HG03280 (cell line): ENCODE data around the gene PROK2.

ENCODE experiments used
- ATAC-seq: cut with Tn5 transposase; IDR thresholded peaks from one replicate; pipeline ENCODE4 v1.9.1; 2021; ENCODE audit warnings: mild to moderate bottlenecking, moderate library complexity; ENCODE audit not compliant: unreplicated experiment

Gene PROK2, protein sequence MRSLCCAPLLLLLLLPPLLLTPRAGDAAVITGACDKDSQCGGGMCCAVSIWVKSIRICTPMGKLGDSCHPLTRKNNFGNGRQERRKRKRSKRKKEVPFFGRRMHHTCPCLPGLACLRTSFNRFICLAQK

DNA sequence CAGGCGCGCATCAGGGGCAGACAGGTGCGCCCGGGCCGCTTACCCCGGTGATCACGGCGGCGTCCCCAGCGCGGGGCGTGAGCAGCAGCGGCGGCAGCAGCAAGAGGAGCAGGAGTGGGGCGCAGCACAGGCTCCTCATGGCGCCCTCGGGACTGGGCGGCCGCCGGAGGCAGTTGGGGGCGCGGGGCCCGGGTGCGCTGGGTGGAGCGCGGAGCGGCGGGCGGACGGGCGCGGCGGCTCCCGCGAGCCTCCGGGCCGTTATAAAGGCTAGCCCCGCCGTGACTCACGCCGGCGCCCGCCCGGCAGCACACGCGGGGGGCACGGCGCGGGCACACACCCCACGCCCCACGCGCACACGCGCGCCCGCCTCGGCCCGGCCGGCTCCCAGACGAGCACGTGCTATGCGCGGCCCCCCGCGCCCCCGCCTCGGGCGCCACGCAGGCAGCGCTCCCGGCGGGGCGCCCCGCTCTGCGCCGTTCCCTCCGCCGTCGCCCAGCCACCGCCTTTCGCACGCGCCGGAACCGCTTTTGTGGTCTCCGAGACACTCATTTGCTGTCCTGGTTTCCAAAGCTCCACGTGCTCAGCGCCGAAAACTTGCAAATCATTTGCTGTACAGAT is at the start of gene PROK2:
Gene PROK2, minus strand, starts transcription at position 235 of the 618 bp plus-strand sequence. Its CDS starts 96 bp downstream, at position 139.
- ATAC-seq, result no peak

DNA sequence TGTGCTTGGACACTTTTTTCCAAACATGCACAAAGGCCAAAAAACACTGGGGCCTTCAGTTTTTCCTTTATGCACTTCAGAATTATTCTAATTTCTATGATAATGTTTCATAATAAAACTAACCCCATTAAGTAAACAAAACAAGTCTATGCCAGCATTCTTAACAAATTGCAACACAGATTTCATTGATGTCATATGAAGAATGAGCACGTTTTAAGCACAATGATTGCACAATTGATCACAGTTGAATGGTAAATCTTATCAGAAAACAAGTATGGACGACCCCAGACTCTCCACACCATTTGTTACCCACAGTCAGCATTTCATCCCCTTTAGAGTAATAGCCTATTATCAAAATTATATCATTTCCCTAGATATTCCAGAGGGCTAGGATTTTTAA is 46.7 kb upstream of the PROK2 start:
- no peak for ATAC-seq

DNA sequence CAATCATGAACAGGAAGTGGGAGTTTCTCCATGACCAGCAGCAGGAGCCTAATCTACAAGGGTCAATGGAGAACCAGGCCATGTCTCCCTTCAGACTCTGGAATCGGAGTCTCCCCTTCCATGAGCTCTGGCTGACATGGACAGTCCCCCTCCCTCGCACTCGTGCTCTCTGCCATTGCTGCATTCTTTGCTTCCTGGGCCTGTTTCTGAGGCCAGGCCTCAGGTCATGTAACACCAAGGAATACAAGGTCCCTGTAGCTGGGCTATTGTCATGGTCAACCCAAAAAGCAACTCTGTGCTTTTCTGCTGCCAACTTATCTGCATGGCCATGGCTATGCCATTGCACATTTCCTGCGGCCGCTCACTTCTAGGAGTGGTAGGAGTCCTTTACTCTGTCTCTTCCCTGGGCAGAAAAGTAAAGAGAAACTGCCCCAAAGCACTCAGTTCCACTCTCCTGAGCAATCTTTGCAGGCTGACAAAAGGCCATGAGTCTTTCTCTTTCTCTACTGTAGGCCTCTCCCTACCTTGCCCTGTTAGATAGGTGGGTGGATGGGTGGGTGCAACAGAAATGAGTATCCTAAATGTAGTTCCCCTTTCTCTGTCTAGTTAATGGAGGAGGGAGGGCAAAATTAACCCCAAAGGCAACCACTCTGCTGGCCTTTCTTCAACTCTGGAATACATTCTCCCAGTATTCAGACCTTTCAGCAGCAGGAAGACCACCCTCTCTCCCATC is 40.8 kb upstream of the PROK2 start:
- ATAC-seq, result no peak

DNA sequence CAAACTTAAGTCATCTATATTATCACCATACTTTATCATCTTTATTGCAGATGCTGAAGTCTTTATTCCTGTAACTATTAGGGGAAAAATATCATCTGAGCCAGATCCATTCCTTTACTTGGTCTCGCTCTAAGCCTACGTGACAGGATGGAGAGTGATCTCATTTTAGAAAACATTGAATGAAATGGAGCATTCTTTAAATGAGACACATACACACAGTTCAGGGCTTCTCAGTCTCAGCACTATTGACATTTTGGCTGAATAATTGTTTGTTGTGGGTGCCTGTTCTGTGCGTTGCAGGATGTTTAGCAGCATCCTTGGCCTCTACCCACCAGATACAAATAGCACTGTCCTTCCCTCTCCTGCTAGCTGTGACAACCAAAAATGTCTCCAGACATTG is 36.2 kb upstream of the PROK2 start:
- no peak for ATAC-seq

DNA sequence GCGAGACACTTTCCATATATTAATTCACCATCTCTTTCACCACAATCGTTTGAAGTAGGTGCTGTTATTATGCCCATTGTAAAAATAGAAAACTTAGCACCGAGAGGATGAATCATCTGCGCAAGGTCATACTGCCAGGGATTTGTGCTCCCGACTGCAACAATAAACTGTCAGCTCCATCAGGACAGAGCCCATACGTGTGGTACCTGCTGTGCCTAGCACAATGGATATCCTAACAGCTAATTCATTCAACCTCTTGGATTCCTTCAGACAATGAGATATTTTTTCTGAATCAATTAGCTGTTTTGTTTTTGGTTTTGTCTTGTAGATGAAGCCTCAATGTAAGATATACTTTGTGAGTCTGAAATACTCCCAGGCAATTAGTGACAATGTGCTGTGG is 32.3 kb upstream of the PROK2 start:
- ATAC-seq, result no peak

DNA sequence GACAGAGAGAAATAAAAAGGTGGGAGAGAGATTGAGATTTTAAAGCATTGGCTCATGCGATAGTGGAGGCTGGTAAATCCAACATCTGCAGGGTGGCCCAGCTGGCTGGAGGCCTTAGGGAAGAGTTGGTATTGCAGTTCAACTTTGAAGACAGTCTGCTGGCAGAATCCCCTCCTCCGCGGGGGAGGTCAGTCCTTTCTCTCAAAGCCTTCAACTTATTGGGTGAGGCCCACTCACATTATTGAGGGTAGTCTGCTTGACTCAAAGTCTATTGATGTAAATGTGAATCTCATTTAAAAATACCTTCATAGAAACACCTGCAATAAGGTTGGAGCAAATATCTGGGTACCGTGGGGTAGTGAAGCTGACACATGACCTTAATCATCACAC is 31.8 kb upstream of the PROK2 start:
- no peak for ATAC-seq

DNA sequence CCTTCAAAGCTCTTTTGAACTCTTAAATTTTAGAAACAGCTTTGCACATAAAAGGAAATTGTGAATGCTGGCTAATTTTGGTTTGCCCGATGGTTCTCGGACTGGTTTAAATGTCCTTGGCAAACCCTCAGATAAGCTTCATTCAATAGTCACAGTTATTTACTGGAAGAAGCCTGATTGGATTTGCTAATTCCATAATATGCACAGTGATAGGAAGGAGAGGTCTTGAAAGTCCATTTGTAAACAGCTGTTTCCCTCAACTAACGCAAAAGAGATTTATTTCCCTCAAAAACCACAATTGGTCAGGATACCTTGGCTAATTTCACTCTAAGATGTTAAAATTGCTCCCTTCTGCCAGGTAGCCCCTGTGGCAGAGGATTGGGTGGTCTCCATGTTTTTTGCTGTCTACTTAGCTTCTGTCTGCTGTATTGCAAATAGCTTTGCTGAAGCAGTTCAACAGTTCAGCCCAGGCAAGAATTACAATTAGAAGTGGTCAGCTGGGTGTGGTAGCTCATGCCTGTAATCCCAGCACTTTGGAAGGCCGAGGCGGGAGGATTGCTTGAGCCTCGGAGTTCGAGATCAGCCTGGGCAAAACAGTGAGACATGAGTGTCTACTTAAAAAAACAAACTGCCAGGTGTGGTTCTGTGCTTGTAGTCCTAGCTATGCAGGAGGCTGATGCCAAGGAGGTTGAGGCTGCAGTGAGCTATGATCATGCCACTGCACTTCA is 30.6 kb upstream of the PROK2 start:
- ATAC-seq, result no peak

DNA sequence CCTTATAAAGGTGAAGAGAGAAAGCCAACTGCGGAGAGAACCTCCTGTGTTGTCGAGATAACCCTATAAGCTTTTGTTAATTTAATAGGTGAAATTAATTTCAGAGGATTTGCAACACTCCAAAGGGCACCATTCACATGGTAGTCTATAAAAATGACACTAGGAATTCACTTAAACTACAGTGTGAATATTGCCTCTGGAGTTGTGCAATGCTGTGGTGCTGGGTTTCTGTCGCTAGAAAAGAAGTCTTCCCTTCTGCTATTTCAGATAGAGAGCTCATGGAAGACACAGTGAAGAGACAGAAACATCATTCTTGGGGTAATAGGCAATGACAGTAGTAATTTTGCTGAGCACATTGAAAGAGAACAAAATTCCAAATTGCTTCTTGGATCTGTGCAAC is 28.8 kb upstream of the PROK2 start:
- no peak for ATAC-seq

DNA sequence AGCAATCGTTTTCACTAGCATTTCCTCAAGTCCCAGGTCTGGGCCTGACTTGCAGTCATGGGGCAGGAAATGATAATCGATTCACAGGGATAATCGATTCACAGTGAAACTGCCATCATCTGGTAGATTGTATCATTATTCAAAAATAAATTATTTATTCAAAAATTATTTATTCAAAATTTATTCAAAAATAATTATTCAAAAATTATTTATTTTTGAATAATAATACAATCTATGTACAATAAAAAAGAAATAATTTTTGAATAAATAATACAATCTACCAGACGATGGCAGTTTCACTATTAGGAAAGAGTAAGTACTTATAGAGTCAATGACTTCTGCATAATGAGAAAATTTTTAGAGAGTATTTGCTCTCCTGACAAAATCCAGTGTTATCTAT is 28.1 kb upstream of the PROK2 start:
- ATAC-seq, result no peak

DNA sequence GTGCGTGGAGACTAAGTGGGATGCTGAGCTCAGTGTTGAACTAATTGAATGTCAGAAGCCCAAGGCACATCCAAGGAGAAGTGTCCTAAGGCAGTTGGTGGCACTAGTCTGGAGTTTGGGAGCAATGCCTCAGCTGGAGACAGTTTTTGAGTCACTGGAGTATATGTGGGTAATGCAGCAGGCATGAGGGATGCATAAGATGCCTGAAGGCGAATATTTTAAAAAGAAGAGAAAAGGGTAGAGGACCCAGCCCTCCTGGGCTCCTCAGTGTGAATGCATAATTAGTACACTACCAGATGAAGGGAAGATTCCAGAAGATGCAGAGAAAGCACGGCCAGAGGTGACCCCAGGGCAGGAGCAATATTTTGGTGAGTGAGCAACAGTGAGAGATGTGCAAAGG is 25.1 kb upstream of the PROK2 start:
- no peak for ATAC-seq

DNA sequence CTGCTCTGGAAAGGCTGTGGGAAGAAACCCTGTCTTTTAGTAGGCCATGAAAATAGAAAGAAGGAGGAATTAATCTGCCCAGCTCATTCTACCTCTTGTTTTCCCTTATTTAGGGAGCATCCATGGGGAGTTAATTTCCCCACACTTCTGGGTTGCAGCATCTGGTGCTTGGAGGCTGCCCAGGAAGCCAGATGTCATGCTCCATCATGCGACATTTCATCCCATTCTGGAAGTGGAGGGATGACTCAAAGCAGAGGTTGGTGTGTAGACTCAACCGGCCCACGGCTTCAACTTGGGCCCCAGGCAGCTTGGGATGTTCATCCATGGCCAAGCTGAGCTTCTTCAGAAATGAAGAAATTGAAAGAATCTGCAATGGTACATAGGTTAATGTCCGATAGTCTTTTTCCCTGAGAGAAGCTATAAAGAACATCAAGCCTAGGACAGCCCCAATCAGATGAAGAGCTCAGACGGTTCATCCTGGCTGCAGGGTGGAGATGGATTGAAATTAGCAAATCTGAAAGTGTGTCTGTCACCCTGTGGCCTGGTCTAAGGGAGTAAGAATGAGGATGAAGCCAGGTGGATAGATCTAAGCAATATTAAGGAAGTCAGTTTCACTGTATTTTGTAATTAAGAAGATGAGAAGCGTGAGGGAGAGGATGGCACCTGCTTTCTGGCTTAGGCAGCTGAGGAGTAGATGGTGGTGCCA is 24.5 kb upstream of the PROK2 start:
- no peak for ATAC-seq

DNA sequence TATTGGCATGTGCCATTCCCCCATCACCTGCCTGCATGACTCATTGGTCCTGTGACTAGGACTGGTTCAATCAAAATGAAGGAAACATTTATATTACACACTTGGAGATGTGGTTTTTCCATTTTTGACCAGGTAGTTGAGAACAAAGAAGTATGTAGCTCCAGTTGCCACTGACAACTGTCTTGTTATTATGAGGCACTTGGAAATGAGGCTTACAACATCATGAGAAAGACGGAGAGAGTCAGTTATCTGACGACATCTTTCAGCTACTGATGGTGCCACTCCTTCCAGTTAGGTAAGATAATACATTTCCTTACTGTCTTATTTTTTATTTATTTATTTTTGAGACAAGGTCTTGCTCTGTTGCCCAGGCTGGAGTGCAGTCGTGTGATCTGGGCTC is 21.8 kb upstream of the PROK2 start:
- no peak for ATAC-seq

DNA sequence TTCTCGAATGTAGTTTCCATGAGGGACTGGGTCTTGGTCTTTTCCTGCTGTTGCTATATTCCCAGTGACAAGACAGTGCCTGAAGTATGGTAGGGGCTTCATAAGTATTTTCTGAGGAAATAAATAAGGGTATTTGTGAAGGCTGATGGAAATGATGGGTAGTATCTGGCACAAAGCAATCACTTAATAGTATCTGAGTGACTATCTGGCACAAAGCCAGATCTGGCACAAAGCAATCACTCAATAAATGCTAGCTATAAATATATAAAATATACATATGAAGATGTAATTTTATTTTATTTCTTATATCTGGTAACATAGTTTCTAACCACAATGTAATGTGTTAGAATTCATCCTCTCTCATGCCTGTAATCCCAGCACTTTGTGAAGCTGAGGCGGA is 20.7 kb upstream of the PROK2 start:
- ATAC-seq, result no peak

DNA sequence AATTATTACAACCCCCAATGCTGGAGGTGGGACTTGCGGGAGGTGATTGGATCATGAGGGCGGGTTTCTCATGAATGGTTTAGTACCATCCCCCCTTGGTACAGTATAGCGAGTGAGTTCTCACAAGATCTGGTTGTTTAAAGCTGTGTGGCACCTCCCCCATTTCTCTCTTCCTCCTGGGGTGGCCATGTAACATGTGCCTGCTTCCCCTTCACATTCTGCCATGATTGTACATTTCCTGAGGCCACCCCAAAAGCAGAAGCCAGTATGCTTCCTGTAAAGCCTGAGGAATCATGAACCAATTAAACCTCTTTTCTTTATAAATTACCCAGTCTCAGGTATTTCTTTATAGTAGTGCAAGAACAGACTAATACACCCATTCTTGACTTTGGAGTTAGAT is 20.3 kb upstream of the PROK2 start:
- no peak for ATAC-seq

DNA sequence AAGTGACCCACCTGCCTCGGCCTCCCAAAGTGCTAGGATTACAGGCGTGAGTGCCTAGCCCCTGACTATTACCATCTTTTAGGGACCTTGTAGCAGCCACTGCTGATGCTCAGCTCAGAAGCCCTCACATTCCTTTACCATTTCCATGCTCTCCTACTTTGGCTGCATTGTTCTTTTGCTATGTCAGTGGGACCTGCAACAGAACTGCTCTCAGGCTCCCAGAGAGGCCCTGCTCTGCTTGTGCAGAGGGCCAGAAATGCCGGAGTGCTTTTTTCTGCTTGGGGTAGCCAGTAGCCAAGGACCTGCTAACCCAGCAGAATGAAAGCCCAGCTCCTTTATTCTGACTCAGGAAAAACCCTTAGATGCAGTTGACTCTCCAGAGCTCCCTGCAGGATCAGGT is 18.3 kb upstream of the PROK2 start:
- no peak for ATAC-seq

DNA sequence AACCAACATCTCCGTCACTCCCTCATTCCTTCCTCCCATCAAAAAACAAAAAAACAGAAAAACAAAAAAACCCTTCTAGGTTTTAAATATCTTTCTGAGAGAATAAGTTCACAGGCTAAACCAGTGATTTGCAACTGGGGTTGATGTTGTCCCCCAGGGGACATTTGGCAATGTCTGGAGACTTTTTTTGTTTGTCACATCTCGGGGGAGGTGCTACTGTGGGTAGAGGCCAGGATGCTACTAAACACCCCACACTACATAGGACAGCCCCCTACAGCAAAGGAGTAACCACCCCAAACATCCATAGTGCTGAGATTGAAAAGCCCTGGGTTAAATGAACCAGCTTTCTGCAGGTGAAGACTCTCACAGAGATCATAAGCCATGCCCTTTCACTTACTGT is 17.0 kb upstream of the PROK2 start:
- no peak for ATAC-seq

DNA sequence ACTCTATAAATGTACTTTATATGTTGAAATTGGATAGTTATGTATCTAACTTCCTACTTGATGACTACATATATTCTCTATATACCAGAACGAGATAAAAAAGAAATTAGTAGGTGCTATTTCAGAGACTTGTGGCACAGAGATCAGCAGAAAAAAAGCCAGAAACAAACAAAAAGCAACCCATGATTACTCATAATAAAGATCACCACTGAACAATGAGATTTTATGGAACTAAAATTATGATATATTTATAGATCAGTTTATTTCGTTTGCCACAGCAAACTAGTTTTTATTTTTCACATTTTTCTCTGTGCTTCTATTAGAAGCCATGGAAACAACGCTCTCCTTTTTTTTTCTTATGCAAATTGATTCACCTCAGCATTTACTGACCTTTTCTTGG is 15.1 kb upstream of the PROK2 start:
- no peak for ATAC-seq

DNA sequence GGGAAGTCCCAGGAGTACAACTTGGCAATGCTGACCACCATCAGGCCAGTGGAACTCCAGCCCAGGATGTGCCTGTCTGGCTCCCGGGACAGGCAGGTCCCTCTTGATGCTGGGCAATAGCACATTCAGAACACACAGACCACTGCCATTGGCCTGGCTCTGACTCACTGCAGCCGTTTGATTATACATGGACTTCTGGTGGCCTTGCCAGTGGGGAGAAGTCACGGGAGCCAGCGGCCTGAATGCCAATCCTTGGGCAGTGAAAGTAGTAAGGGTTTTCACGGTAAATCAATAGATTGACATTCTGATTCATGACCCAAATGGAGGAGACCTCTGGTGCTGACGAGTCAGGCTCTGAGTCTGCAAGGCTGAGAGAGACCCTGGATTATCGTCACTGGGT is 12.5 kb upstream of the PROK2 start:
- ATAC-seq, result no peak

DNA sequence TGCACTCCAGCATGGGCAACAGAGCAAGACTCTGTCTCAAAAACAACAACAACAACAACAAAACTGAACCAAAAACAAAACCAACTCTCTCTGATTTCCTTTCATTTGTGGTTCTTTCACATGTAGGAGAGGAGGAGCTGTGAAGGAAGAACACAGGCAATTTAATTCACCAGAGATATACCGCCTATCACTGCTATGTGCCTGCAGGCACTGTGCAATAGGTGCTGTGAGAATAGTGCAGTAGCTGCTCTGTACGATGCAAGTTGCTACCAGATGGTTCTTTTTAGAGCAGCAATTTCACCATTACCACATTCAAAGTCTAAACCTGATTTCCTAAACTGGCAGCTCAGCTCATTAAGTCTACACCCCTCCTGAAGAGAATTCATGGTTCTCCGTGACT is 11.3 kb upstream of the PROK2 start:
- no peak for ATAC-seq

DNA sequence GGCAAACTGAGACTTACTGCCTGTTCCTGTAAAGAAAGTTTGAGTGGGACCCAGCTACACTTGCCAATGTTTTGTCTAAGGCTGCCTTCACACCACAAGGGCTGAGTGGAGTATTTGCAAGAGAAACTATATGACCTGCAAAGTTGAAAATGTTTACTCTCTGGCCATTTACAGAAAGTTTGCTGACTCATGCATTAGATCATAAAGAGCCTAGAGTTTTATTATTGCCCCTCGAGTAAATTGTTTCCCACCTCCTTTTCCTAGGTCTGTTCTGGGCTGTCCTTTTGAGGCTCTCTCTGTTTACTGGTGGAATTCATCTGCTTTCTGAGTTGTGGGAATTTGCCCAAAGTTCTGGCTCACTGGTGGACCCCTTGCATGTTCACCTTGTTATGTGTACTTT is 6.7 kb upstream of the PROK2 start:
- ATAC-seq, result no peak

DNA sequence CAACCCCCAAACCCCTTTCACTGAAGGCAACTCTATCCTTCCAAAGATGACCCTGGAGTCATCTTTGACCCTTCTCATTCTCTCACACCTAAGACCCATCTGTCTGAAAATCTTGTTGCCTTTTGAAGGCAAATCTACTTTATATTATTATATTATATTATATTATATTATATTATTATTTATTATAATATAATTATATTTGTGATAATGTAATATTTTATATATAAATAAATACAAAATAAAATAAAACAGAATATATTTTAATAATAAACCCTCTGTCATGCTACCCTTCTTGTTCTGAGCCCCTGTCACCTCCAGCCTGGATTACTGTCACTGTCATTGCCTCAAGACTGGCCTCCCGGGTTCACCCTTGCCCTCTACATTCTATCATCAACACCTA is 5.0 kb upstream of the PROK2 start:
- no peak for ATAC-seq
